Stomach (tissue), 4 donors: ENCODE data around the gene CNTNAP4.

ENCODE experiments used
- CTCF ChIP-seq, 7 experiments: fragments of 450-650 bp in 4 of 7; fragments of 200-600 bp in 3 of 7; sonication (generic) in 3 of 7; IDR thresholded peaks; one replicate each; pipeline ENCODE4 v1.5.1; 2016 to 2019; ENCODE audit warnings: antibody characterized with exemption in 7 of 7, control low read depth in 2 of 7, mild to moderate bottlenecking in 1 of 7
- EP300 ChIP-seq: sonication (generic); formaldehyde crosslinking; IDR thresholded peaks from one replicate; pipeline ENCODE4 v1.6.1; 2017; ENCODE audit warnings: antibody characterized with exemption
- POLR2A ChIP-seq, 4 donors: fragments of 450-650 bp; IDR thresholded peaks; one replicate each; pipeline ENCODE4 v1.6.1; 2016; ENCODE audit warnings: antibody characterized with exemption in 4 of 4, control low read depth in 2 of 4, mild to moderate bottlenecking in 1 of 4, moderate library complexity in 1 of 4

DNA sequence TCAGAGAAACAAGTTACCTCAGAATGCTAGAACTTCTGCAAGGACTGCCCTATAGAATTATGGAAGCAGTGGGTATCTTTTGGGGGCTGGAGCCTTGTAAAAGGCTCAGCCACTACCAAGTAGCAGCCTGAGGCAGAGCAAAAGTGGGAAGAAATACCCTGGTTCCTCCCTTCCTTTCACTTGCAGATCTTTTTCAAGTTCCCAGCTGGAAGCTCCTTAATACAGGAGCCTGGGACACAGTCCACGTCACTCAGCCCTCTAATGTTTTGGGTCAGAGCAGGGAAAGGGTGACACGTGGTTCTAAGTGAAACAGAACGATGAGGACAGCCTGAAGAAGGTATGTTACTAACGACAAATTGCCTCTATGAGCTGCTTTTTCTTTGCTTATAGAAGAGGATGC, 93.1 kb downstream of the CNTNAP4 start:
- TF ChIP-seq CTCF (IDR thresholded peaks at IDR 0.05) (no peak), POLR2A (IDR thresholded peaks at IDR 0.05) (no peak), EP300 (no peak)
